Fibroblast of lung (primary cell): ENCODE measurements around the gene CRACR2A. TPM values are rescaled to one million over a fixed set of nuclear protein-coding genes. Genes with fewer than 3 reads are reported as not detected.

Source experiments
- DNase-seq, 2 donors: peaks; one replicate each; pipeline versions ENCODE4 v3.0.0 to v3.0.0-alpha.2; 2010; ENCODE audit warnings: low read depth in 2 of 2
- H2AFZ ChIP-seq: 2 replicates; pipeline ENCODE4 v1.5.1; 2012; ENCODE audit warnings: low read length, control low read depth, inconsistent platforms
- H3K27ac ChIP-seq: 2 replicates; pipeline ENCODE4 v1.5.1; 2011; ENCODE audit warnings: low read length, control low read depth; ENCODE audit not compliant: insufficient read depth
- H3K27me3 ChIP-seq: 2 replicates; pipeline ENCODE4 v1.5.1; 2011; ENCODE audit warnings: mild to moderate bottlenecking, low read length; ENCODE audit not compliant: control insufficient read depth, insufficient read depth
- H3K36me3 ChIP-seq: 2 replicates; pipeline ENCODE4 v1.5.1; 2011; ENCODE audit warnings: low read length; ENCODE audit not compliant: control insufficient read depth, insufficient read depth
- H3K4me1 ChIP-seq: 2 replicates; pipeline ENCODE4 v1.5.1; 2011; ENCODE audit warnings: low read length; ENCODE audit not compliant: control insufficient read depth, insufficient read depth; ENCODE audit errors: extremely low read depth
- H3K4me2 ChIP-seq: 2 replicates; pipeline ENCODE4 v1.5.1; 2011; ENCODE audit warnings: low read length, control low read depth; ENCODE audit not compliant: insufficient read depth; ENCODE audit errors: extremely low read depth
- H3K4me3 ChIP-seq, 4 experiments: fragments of 200-600 bp in 1 of 4; sonication (generic) in 1 of 4; replicated peaks in 1 of 4; 2 replicates each; pipeline ENCODE4 v1.5.1; 2011 to 2016; ENCODE audit warnings: low read length in 4 of 4, low read depth in 3 of 4, mild to moderate bottlenecking in 3 of 4, control low read depth in 2 of 4, inconsistent platforms in 1 of 4, mixed read lengths in 1 of 4; ENCODE audit not compliant: insufficient read depth in 1 of 4; ENCODE audit errors: control extremely low read depth in 1 of 4
- H3K79me2 ChIP-seq: 2 replicates; pipeline ENCODE4 v1.5.1; 2012; ENCODE audit warnings: mild to moderate bottlenecking, low read length, inconsistent platforms; ENCODE audit not compliant: control insufficient read depth, insufficient read depth
- H3K9ac ChIP-seq: 2 replicates; pipeline ENCODE4 v1.5.1; 2011; ENCODE audit warnings: mild to moderate bottlenecking, low read length, control low read depth; ENCODE audit not compliant: insufficient read depth
- H3K9me3 ChIP-seq: 2 replicates; pipeline ENCODE4 v1.5.1; 2012; ENCODE audit warnings: low read depth, low read length; ENCODE audit not compliant: control insufficient read depth, insufficient read depth
- H4K20me1 ChIP-seq: 2 replicates; pipeline ENCODE4 v1.5.1; 2011; ENCODE audit warnings: low read length; ENCODE audit not compliant: control insufficient read depth, insufficient read depth; ENCODE audit errors: extremely low read depth
- CTCF ChIP-seq, 2 donors: IDR thresholded peaks in 1 of 2; conservative IDR thresholded peaks in 1 of 2; 1 replicate in 1 of 2; 2 replicates in 1 of 2; pipeline ENCODE4 v1.5.1; 2011 to 2012; ENCODE audit warnings: low read length in 2 of 2, control low read depth in 1 of 2, inconsistent platforms in 1 of 2, low read depth in 1 of 2, mild to moderate bottlenecking in 1 of 2
- EZH2 ChIP-seq: IDR thresholded peaks from 2 replicates; pipeline ENCODE4 v1.5.1; 2012; ENCODE audit warnings: low read length, control low read depth, mild to moderate bottlenecking; ENCODE audit errors: missing control alignments
- polyA plus RNA-seq, 2 donors: library from polyadenylated mRNA; depleted of rRNA in 1 of 2; stranded (reverse) in 1 of 2; unstranded in 1 of 2; fragments of >200 nt; gene quantifications; 2 replicates each; pipeline ENCODE4 v1.2.1, GENCODE V29; 2011 to 2012; ENCODE audit warnings: missing spikeins in 1 of 2
- total RNA-seq: library from RNA; depleted of rRNA; stranded (reverse); fragments of >200 nt; gene quantifications from 2 replicates; pipeline ENCODE4 v1.2.1, GENCODE V29; 2014

The CRACR2A gene
- total and polyA plus RNA-seq, 2 donors (not counting 1 experiment from before 2014, with no cell fraction given): 5.8 to 5.9 TPM

GRCh38 chr12:3607039-3607720 lies 145.7 kb downstream of the CRACR2A start:
- Histone ChIP-seq H3K36me3 (no peaks in the 10 kb centered on the region), H3K4me1 (no peaks in the 10 kb centered on the region), H3K4me3 (no peak overlapping the region), H3K27me3 (no peaks in the 10 kb centered on the region), H3K79me2 (no peaks in the 10 kb centered on the region), H3K9ac (no peak overlapping the region), H3K27ac (no peak overlapping the region), H3K4me2 (no peak overlapping the region), H2AFZ (no peak overlapping the region), H4K20me1 (no peaks in the 10 kb centered on the region), H3K9me3 (no peaks in the 10 kb centered on the region)
- no peak for DNase-seq
- no peak for TF ChIP-seq CTCF (conservative IDR thresholded peaks at IDR 0.05 in 1 of 2, IDR thresholded peaks at IDR 0.05 in 1 of 2; ENCODE audit: low read depth in 1 of 2, low read length in 2 of 2)
- no peak for TF ChIP-seq EZH2

GRCh38 chr12:3606128-3606527 lies 146.8 kb downstream of the CRACR2A start:
- H3K36me3 ChIP-seq: no peaks in the 10 kb centered on the region
- no peak overlapping the region for H2AFZ ChIP-seq
- no peak overlapping the region for H3K4me3 ChIP-seq
- H3K9ac ChIP-seq: no peak overlapping the region
- H3K4me2 ChIP-seq: no peak overlapping the region
- H3K79me2 ChIP-seq: no peaks in the 10 kb centered on the region
- H3K9me3 ChIP-seq: no peaks in the 10 kb centered on the region
- H3K4me1 ChIP-seq: no peaks in the 10 kb centered on the region
- H4K20me1 ChIP-seq: no peaks in the 10 kb centered on the region
- no peak for DNase-seq
- no peaks in the 10 kb centered on the region for H3K27me3 ChIP-seq
- H3K27ac ChIP-seq: no peak overlapping the region
- no peak for TF ChIP-seq EZH2
- TF ChIP-seq CTCF (conservative IDR thresholded peaks at IDR 0.05 in 1 of 2, IDR thresholded peaks at IDR 0.05 in 1 of 2; ENCODE audit: low read depth in 1 of 2, low read length in 2 of 2): no peak

GRCh38 chr12:3605692-3606091 lies 147.2 kb downstream of the CRACR2A start:
- H3K4me3 ChIP-seq: no peak overlapping the region
- no peaks in the 10 kb centered on the region for H4K20me1 ChIP-seq
- no peak overlapping the region for H3K27ac ChIP-seq
- no peaks in the 10 kb centered on the region for H3K79me2 ChIP-seq
- DNase-seq: no peak
- H3K27me3 ChIP-seq: no peaks in the 10 kb centered on the region
- H3K9me3 ChIP-seq: no peaks in the 10 kb centered on the region
- no peaks in the 10 kb centered on the region for H3K36me3 ChIP-seq
- H3K4me2 ChIP-seq: no peak overlapping the region
- no peaks in the 10 kb centered on the region for H3K4me1 ChIP-seq
- no peak overlapping the region for H2AFZ ChIP-seq
- TF ChIP-seq CTCF (conservative IDR thresholded peaks at IDR 0.05 in 1 of 2, IDR thresholded peaks at IDR 0.05 in 1 of 2; ENCODE audit: low read depth in 1 of 2, low read length in 2 of 2): no peak
- no peak for TF ChIP-seq EZH2
- H3K9ac ChIP-seq: no peak overlapping the region
